CD4-positive, alpha-beta T cell treated with Interferon gamma for 1 hour (primary cell): ENCODE data around the gene PHLDB3.
"Not testable (repeated sequence)": the region's sequence is repeated elsewhere in the genome, so short reads cannot be mapped to it uniquely, and the experiment has no call there.

Source experiments
- DNase-seq: peaks from one replicate; pipeline ENCODE4 v3.0.0-alpha.2; 2020

PHLDB3 gene

DNA sequence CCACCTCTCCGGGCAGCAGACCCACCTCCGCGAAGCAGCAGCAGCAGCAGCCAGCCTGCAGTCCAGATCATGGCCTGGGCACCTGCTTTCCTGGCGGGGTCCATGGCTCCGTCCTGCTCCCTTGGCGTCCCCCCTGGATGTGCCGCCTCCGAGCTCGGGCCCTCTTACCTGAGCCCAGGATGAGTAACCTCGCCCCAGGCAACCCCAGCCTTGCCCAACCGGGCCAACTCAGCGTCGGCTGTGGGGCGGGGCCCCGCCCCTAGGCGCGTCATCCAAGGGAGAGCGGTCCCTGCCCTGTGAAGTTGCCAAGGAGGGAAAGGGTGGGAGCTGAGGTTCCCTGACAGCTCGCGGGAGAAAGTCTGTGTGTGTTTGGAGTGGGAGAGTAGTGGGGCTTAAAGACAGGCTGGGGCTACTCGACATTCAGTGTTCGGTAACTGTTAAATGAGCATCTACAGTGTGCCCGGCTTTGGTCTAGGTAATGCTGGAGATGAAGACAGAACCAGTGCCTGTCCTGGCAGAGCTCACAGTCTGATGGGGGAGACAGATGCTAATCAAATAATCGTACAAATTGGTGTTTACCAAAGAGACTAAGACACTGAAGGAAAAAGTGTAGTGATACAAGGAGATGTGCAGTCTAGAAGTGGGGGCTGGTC, 39.0 kb downstream of the PHLDB3 start, which contains the start of gene LYPD3:
Gene LYPD3, minus strand, starts transcription at position 141 of the 653 bp plus-strand sequence. Its CDS starts 37 bp downstream, at position 104.
- peak; percentile 56 for DNase-seq

DNA sequence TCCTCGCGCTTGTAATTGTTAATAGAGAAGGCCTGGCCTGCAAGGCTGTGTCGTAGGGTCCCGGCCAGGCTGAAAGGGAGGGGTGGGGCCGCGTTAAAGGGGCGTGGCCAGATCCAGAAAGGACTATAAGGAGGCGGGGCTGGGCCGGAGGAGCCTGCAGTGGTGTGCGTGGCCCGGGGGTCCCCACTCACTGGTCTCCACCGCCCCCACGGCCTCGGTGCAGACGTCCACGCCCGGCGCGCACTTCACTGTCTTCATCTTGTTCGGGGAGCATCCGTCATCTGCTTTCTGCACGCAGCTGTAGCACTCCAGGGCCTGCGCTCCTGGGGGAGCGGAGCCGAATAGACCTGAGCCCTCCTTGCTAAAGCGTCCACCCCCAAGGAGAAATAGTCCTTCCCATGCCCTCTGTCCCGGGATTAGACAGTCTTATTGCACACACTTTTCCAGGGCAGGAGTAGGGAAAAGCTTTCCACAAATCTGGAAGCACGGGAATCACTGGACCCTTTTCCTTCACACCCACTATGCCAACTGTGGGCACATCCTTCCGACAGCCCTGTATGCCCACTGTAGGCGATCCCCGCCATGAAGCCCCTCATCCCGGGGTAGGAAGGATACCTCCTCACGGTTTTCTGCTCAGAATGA, 40.3 kb downstream of the PHLDB3 start:
- no peak for DNase-seq

- peak; percentile 99 for DNase-seq
Measured at GRCh38 chr19:43463381-43464133, 41.0 kb downstream of the PHLDB3 start.

DNA sequence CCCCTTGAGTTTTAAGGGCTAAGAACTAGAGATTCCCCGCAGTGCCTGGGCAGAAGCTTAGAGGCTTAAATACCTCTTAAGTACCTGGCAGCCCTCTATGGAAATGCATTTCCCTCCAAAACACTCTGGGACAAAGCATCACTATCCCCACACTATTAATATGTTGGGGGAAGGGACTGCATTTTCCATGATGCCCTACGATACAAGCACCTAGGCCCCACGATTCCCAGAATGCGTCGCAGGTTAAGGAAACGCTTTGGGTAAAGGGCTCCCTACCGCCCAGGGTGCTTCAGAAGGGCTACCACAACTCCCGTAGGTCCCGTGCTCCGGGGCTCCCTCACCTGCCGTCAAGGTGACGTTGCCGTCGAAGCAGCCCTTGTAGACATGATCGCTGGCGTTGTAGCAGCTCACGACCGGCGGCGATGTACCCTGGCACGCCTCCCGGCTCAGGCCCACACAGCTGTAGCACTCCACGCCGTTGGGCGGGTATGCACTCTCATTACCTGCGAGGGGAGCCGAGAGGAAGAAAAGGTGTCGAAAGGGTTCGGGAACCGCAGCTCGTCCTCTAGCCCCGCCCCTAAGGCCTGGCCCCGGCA, 41.7 kb downstream of the PHLDB3 start:
- DNase-seq, result no peak

- no peak for DNase-seq
Measured at GRCh38 chr19:43462383-43462782, 42.2 kb downstream of the PHLDB3 start.

DNA sequence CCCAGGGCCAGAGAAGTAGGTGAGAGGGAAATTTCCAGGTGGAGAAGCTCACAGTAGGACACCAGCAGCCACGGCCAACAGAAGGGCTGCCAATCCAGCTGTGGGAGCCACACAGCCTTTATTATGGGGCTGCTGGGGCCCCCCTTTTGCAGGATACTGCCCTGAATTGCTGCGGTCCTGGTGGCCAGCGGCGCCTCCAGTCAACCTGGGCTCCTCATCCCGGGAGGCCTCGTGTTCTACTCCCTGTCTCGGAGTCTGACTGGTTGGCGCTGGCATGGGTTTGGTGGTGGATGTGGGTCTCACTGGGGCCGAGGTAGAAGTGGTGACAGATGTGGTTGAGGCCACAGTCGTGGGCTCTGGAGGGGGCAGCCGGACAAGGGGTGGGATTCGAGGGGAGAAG, 43.2 kb downstream of the PHLDB3 start:
- DNase-seq, result no peak

- no peak for DNase-seq
Measured at GRCh38 chr19:43460362-43461016, 44.1 kb downstream of the PHLDB3 start.

DNA sequence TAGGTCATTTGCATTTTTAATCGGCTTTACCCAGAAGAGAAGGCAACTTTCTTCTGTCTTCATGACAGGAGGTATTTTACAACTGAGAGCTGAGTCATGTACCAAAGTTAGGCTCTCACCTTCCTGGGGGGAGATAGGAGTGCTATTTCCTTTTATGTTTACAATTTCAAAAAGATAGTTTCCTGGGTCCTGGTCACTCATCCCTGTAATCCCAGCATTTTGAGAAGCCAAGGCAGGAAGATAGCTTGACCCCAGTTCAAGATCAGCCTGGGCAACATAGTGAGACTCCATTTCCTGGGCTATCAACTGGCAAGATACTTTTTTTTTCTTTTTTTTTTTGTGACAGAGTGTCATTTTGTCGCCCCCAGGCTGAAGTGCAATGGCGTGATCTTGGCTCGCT, 46.7 kb downstream of the PHLDB3 start:
- DNase-seq, result no peak

GRCh38 chr19:43455321-43456113, 49.0 kb downstream of the PHLDB3 start:
- no peak for DNase-seq

DNA sequence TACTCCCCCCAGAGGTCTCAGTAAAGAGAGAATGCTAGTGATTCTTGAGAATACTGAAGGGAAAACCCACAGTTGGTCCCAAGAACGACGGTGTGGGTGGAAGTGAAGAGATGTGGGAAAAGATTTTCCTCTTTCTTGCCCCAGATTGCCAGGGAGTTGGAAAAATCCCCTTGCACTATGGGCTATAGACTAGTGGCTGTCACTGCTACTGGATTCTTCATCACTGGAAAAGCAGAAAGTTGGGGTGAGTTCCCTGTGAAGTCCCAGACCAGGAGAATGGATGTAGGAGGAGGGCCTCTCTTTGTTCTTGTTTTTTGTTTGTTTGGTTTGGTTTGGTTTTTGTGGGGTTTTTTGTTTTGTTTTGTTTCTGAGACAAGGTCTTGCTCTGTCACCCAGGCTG, 50.5 kb downstream of the PHLDB3 start:
- DNase-seq, result no peak

GRCh38 chr19:43452582-43452981, 52.0 kb downstream of the PHLDB3 start:
- DNase-seq, result no peak

- no peak for DNase-seq
Measured at GRCh38 chr19:43450545-43450997, 54.0 kb downstream of the PHLDB3 start.

DNA sequence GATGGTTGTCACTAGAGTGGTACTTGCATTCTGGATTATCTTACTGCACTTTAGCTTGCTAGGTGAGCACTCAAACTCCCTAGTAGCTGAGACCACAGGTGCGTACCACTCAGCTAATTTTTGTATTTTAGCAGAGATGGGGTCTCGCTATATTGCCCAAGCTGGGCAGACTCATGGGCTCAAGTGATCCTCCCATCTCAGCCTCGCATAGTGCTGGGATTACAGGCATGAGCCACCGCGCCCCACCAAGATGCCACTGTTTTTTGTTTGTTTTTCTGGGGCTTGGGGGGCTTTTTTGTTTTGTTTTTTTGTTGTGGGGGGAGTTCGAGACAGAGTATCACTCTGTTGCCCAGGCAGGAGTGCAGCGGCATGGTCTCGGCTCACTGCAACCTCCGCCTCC, 56.9 kb downstream of the PHLDB3 start:
- DNase-seq, result no peak

DNA sequence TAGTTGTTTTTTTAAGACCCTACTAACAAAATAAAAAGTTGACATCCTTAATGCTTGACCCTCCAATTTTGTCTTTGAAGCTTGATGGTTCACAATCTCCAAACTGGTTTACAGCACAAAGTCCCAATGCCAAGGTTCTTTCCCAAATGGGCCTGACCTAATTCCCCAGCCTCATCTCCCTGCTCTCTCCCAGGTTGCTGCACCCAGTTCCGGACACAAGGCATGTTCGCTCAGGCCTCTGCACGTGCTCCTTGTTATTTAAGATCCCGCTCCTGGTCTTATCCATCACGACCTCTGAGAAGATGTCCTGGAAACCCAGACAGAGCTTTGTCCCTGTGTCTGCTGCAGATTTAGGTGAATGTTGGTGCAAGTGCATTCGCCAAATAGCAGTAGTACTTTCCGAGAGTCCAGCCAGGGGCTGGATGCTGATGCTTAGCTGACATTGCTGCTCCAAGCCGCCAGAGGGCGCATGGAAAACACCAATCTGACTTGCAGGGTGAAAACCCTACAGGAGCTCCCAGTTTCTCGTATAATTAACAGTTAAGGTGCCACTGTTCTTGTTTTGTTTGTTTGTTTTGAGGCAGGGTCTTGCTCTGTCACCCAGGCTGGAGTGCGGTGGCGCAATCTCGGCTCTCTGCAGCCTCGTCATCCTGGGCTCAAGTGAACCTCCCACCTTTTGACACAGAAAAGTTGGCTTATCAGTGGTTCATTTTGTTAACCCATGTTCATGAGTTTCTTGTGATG, 57.6 kb downstream of the PHLDB3 start:
- DNase-seq, result peak; percentile 77

DNA sequence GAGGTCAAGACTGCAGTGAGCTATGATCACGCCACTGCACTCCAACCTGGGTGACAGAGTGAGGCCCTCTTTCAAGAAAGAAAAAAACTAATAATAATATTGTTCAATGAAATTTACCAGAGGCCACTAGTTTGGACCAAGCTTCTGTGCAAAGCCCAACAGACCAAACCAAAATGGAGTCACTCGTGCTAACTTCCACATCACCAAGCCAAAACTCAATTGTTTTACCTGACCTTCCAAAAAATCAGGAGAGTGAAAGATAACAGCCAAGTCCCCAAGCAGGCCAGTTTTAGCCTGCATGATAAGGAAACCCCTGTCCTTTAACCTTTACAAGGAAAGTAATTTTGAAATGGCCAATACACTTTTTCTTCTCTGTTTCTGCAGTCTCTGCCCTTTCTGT, 59.1 kb downstream of the PHLDB3 start:
- no peak for DNase-seq

- no peak for DNase-seq
Measured at GRCh38 chr19:43444531-43445287, 59.8 kb downstream of the PHLDB3 start.

DNA sequence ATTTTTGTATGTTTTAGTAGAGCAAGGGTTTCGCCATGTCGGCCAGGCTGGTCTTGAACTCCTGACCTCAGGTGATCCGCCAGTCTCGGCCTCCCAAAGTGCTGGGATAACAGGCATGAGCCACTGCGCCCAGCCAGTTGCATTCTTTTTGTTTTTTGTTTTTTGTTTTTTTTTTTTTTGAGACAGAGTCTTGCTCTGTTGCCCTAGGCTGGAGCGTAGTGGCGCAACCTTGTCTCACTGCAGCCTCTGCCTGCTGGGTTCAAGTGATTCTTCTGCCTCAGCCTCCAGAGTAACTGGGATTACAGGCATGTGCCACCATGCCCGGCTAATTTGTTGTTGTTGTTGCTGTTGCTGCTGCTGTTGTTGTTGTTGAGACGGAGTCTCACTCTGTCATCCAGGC, 60.5 kb downstream of the PHLDB3 start:
- DNase-seq, result not testable (repeated sequence)

GRCh38 chr19:43441716-43442115, 62.8 kb downstream of the PHLDB3 start:
- DNase-seq, result no peak

DNA sequence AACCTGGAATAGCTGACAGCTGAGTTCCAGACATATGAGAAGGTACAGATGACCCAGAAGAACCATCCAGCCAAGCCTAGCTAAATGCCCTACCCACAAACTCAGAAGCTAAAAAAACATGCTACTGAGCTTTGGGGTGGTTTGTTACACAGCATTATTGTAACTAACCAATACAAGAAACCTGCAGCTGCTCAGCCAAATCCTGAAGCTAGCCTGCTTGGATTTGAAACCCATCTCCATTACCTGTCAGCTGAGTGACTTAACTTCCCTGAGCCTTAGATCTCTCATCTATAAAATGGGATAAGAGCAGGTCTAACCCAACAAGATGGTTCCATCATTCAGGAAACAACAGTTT, 64.9 kb downstream of the PHLDB3 start:
- DNase-seq, result no peak

GRCh38 chr19:43439032-43439708, 65.4 kb downstream of the PHLDB3 start:
- peak; percentile 72 for DNase-seq
